GM18498 (cell line): ENCODE data around the gene ATP1A4.

ENCODE experiments used
- ATAC-seq: cut with Tn5 transposase; IDR thresholded peaks from one replicate; pipeline ENCODE4 v1.9.1; 2021; ENCODE audit warnings: mild to moderate bottlenecking, moderate library complexity; ENCODE audit not compliant: unreplicated experiment

The ATP1A4 gene

DNA sequence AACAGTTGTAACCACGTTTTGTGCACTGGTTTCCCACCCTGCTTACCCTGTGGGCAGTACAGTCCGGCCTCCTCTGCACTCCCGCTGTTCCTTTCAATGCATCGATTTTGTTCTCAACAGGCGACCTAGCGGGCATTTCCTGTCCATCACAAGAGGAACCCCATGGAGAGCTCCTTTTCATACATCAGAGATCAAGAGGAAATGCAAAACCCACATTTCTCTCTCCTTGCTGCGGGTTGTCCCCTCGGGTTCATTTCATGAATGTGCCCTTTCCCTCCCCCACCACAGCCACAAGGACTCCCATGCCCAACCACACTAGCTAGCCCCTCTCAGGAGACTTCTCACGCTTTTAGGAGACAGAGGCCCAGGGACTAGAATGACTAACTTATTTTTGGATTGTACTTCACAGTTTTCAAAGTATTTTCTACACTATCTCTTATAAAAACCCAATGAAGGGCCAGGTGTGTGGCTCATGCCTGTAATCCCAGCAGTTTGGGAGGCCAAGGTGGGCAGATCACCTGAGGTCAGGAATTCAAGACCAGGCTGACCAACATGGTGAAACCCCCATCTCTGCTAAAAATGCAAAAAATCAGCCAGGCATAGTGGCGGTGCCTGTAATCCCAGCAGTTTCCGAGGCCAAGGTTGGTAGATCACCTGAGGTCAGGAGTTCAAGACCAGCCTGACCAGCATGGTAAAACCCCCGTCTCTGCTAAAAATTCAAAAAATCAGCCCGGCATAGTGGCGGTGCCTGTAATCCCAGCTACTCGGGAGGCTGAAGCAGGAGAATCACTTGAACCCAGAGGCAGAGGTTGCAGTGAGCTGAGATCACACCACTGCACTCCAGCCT is 18.4 kb downstream of the ATP1A4 start:
- no peak for ATAC-seq

DNA sequence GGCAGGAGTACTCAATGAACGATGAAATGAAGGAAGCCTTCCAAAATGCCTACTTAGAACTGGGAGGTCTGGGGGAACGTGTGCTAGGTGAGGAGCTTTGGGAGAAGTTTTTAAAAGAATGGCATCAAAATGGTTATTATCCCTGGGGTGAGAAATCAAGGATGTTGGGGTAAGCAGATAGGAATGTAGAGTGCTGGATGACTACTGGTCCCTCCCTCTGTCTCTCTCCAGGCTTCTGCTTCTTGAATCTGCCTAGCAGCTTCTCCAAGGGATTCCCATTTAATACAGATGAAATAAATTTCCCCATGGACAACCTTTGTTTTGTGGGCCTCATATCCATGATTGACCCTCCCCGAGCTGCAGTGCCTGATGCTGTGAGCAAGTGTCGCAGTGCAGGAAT is 20.0 kb downstream of the ATP1A4 start:
- no peak for ATAC-seq

GRCh38 chr1:160171980-160172379 is 20.6 kb downstream of the ATP1A4 start:
- ATAC-seq = no peak

DNA sequence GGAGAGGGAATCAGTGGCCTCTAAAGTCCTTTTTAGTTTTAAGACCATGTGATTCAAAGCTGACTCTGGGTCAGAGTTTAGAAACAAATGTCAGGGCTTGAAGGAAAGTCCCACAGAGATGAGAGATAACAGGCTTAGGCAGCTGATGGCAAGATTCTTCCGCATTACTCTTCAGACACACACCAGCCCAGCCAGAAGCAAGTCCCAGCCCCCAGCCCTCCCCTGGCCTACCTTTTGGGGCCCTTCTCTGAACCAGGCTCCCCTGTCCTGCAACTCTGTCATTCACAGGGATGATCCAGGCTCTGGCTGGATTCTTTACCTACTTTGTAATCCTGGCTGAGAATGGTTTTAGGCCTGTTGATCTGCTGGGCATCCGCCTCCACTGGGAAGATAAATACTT is 25.8 kb downstream of the ATP1A4 start:
- ATAC-seq = no peak

- no peak for ATAC-seq
Measured at GRCh38 chr1:160177667-160178066, 26.3 kb downstream of the ATP1A4 start.

DNA sequence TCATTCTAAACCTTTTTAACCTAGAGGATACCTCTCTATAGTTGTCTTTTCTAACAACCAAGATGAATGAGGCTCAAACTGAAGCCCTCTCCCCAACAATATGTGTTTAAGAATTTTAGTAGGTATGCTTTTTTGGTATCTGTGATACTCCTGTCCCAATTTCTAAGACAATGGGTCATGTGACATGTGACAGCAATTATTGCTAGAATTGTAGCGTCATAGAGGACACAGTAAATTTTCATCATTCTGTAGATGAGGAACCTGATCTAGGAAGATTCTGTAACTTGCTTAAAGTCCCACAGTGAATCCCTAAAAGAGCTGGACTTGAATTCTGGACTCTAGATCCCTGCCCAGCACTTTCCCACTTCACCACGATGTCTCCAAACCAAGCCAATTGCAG is 27.3 kb downstream of the ATP1A4 start:
- ATAC-seq = no peak

DNA sequence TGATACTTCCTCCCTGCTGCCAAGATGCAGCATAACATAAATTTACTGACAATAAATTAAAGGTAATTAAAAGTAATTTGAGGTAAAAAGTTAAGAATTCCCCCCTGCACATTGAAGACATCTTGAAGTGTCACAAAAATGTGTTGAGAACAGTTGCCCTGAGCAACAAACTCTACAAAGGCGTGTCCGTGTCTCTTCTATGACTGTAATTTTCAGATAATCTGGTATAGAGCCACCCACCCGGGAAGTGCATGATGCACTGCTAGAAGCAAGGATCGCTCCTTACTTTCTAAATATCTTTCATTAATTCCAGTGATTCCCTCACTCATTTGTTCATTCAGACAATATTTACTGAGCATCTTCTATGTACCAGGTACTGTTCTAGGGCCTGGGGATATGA is 27.9 kb downstream of the ATP1A4 start:
- ATAC-seq = no peak

GRCh38 chr1:160186246-160186645 is 34.8 kb downstream of the ATP1A4 start:
- ATAC-seq = no peak

DNA sequence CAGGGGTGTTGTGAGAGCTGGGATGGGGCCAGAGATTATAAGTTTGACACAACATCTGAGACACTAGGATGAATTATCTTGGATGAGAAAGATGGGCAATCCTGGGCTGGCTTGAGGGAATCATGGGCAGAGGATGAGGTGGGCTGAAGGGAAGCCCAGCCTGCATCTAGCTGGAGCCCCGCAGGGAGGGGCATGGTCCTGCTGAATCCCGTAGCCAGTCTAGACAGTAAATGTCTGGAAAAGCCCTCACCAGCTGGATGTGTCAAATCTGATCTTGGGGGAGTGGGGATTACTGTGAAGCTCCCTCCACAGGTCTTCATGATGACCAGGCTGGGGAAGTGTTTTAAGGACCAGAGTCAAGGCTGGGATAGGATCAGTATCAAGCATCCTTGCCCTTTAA is 35.3 kb downstream of the ATP1A4 start:
- no peak for ATAC-seq

DNA sequence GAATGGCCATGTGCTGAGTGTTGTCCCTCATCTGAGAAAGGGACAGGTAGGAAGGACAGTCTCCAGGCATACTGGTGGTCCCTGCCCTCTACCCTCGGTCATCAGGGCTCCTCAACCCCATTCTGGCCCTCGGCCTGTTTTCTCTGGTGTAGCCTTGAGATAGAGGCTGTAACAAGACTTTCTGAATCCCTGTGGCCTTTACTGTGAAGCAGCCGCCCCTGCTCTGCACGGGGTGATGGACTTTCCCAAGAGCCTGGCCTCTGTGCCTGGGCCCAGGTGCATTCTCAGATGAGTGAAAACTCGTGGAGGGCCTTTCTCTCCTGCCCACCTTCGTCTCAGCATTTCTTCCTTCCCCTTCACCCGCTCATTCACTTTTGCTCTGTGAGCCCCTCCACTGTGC is 36.0 kb downstream of the ATP1A4 start:
- no peak for ATAC-seq

DNA sequence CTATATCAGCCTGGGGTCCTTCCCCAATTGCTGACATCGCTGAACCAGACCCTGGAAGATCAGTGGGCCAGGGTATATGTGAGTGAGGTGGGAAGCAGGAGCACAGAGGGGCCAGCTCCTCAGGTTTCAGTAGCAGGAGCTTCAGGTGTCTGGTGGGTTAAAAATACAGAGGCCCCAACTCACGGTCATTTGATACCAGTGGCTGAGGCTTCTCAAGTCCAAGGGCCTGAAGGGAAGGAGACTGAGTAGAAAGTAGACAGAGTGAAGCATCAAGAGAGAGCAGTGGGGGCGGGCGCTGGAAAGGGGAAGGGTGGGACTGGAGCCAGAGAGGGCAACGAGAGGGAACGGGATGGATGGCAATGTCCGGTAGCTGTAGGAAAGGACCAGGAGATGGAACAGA is 36.9 kb downstream of the ATP1A4 start:
- ATAC-seq = no peak

- no peak for ATAC-seq
Measured at GRCh38 chr1:160189649-160190625, 38.5 kb downstream of the ATP1A4 start, which contains the start of gene CASQ1. Gene CASQ1, plus strand, starts transcription at chr1:160190575. Its CDS starts 177 bp downstream, at chr1:160190752.

GRCh38 chr1:160191756-160192155 is 40.4 kb downstream of the ATP1A4 start:
- no peak for ATAC-seq

DNA sequence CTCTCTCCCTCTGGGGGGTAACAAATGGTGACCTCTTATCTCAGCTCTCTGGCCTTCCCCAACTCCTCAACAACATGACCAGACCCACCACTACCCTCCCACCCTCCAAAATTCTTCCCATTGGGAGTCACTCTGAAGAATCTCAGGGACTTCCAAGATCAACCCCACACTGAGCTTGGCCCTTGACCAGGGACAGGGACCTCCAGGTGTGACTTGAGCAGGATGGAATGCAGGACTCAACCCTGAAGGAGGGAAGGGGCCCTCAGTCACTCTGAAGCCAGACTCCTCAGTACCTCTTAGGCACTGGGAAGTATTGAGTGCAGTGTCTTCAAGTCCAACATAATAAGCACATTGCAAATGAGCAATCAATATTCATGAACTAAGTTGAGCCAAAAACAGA is 40.8 kb downstream of the ATP1A4 start:
- no peak for ATAC-seq

GRCh38 chr1:160193091-160193819 is 41.9 kb downstream of the ATP1A4 start:
- ATAC-seq = no peak

- ATAC-seq = no peak
Measured at GRCh38 chr1:160193832-160194736, 42.7 kb downstream of the ATP1A4 start.

- ATAC-seq = no peak
Measured at GRCh38 chr1:160194737-160195059, 43.3 kb downstream of the ATP1A4 start.

DNA sequence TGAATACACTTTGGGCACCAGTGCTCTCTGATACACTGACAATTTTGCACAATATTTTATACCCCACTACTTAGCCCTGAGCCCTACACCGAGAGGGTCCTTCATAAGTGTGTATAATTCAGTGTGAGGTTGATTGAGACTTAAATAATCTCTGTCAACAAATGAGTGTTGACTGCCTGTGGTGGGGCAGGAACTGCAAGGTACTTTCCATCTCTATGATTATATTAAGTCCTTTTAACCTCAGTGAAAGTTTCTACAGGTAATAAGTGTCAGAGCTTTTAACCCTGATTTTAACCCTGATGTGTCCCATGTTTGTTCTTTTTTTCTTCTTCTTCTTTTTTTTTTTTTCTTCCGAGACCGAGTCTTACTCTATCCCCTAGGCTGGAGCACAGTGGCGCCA is 44.7 kb downstream of the ATP1A4 start:
- no peak for ATAC-seq

DNA sequence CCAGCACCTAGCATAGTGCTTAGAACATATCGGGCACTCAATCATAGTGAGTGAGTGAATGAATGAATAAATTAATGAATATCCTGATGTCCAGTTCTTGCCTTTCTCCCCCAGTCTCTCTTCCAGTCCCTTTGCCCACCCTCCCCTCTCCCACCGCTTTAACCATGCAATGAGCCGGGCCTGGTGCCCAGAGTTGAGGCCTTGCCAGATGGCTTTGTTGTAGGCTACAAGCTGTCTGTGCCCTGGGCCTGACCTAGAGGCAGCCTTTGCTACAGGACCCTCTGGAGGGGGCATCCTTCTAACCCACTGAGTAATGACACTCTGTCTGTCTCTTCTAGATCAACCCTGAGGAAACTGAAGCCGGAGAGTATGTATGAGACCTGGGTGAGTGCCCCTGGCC is 45.8 kb downstream of the ATP1A4 start:
- no peak for ATAC-seq

- no peak for ATAC-seq
Measured at GRCh38 chr1:160200786-160201185, 49.4 kb downstream of the ATP1A4 start.
